Breast epithelium (tissue), 3 donors: ENCODE results near the gene CCDC169.

Source experiments
- POLR2A ChIP-seq: fragments of 450-650 bp; IDR thresholded peaks from one replicate; pipeline ENCODE4 v1.6.1; 2016; ENCODE audit warnings: antibody characterized with exemption, mild to moderate bottlenecking, moderate library complexity
- TF ChIP-seq, protein P1 (sequence below), 3 donors: fragments of 450-650 bp; IDR thresholded peaks; one replicate each; pipeline ENCODE4 v1.5.1; 2016 to 2017; ENCODE audit warnings: antibody characterized with exemption in 3 of 3, mild to moderate bottlenecking in 3 of 3, moderate library complexity in 3 of 3

- peak; percentile 57 for TF ChIP-seq POLR2A
- TF ChIP-seq, protein P1, sequence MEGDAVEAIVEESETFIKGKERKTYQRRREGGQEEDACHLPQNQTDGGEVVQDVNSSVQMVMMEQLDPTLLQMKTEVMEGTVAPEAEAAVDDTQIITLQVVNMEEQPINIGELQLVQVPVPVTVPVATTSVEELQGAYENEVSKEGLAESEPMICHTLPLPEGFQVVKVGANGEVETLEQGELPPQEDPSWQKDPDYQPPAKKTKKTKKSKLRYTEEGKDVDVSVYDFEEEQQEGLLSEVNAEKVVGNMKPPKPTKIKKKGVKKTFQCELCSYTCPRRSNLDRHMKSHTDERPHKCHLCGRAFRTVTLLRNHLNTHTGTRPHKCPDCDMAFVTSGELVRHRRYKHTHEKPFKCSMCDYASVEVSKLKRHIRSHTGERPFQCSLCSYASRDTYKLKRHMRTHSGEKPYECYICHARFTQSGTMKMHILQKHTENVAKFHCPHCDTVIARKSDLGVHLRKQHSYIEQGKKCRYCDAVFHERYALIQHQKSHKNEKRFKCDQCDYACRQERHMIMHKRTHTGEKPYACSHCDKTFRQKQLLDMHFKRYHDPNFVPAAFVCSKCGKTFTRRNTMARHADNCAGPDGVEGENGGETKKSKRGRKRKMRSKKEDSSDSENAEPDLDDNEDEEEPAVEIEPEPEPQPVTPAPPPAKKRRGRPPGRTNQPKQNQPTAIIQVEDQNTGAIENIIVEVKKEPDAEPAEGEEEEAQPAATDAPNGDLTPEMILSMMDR (IDR thresholded peaks at IDR 0.05) = peak; percentile 87 to 97 (median 97)
Measured at GRCh38 chr13:36346222-36347083, 48.8 kb upstream of the CCDC169 start, which contains the start of gene SPART.
